ENCODE data around the gene AKAP12.

- no peak for TF ChIP-seq POLR2A (IDR thresholded peaks at IDR 0.05)
- no peak for TF ChIP-seq CTCF (IDR thresholded peaks at IDR 0.05)
- TF ChIP-seq POLR2AphosphoS5 (IDR thresholded peaks at IDR 0.05; ENCODE audit: insufficient read depth in 1 of 2, low read depth in 1 of 2) = no peak
These were observed 96.2 kb downstream of the AKAP12 start for GRCh38 chr6:151335930-151336329.

Measured in vagina (tissue), 2 donors.